Liver (tissue), 3 donors: ENCODE data around the gene CCDC61.

Source experiments
- ATF3 ChIP-seq: IDR thresholded peaks from 2 replicates; pipeline ENCODE4 v1.6.1; 2016; ENCODE audit warnings: antibody characterized with exemption
- CTCF ChIP-seq: fragments of 150-350 bp; IDR thresholded peaks from 2 replicates; pipeline ENCODE4 v1.5.1; 2017; ENCODE audit warnings: improper control_type of control experiment, low read depth, low read length; ENCODE audit not compliant: missing input control
- HNF4G ChIP-seq: IDR thresholded peaks from 2 replicates; pipeline ENCODE4 v1.6.1; 2016; ENCODE audit warnings: antibody characterized with exemption
- JUND ChIP-seq, 2 donors: IDR thresholded peaks; 2 replicates each; pipeline ENCODE4 v1.6.1; 2016; ENCODE audit warnings: antibody characterized with exemption in 2 of 2
- MAX ChIP-seq: IDR thresholded peaks from 2 replicates; pipeline ENCODE4 v1.6.1; 2016; ENCODE audit warnings: antibody characterized with exemption
- NR2F2 ChIP-seq: IDR thresholded peaks from 2 replicates; pipeline ENCODE4 v1.6.1; 2016; ENCODE audit warnings: antibody characterized with exemption
- RAD21 ChIP-seq, 2 donors: IDR thresholded peaks; 2 replicates each; pipeline ENCODE4 v1.6.1; 2016; ENCODE audit warnings: antibody characterized with exemption in 2 of 2, mild to moderate bottlenecking in 2 of 2
- REST ChIP-seq: IDR thresholded peaks from 2 replicates; pipeline ENCODE4 v1.6.1; 2016; ENCODE audit warnings: antibody characterized with exemption, mild to moderate bottlenecking
- SP1 ChIP-seq: IDR thresholded peaks from 2 replicates; pipeline ENCODE4 v1.6.1; 2018; ENCODE audit warnings: antibody characterized with exemption, mild to moderate bottlenecking
- TAF1 ChIP-seq: conservative IDR thresholded peaks from 2 replicates; pipeline ENCODE4 v1.6.1; 2016; ENCODE audit warnings: antibody characterized with exemption, mild to moderate bottlenecking
- YY1 ChIP-seq: IDR thresholded peaks from 2 replicates; pipeline ENCODE4 v1.6.1; 2016; ENCODE audit warnings: antibody characterized with exemption, mild to moderate bottlenecking
- ZBTB33 ChIP-seq: IDR thresholded peaks from 2 replicates; pipeline ENCODE4 v1.6.1; 2016; ENCODE audit warnings: antibody characterized with exemption
- donor health status: healthy.
- donor health status: healthy.

GRCh38 chr19:46019270-46019669 is 24.0 kb downstream of the CCDC61 start:
- TF ChIP-seq CTCF = no peak
- TF ChIP-seq ATF3 = no peak
- no peak for TF ChIP-seq HNF4G
- no peak for TF ChIP-seq REST
- no peak for TF ChIP-seq NR2F2
- TF ChIP-seq MAX = no peak
- no peak for TF ChIP-seq TAF1
- TF ChIP-seq JUND (IDR thresholded peaks at IDR 0.05) = no peak
- TF ChIP-seq RAD21 (IDR thresholded peaks at IDR 0.05) = no peak
- TF ChIP-seq YY1 = no peak
- TF ChIP-seq ZBTB33 = no peak
- TF ChIP-seq SP1 = no peak
